ENCODE measurements around the gene TLE4.

Gene TLE4

DNA sequence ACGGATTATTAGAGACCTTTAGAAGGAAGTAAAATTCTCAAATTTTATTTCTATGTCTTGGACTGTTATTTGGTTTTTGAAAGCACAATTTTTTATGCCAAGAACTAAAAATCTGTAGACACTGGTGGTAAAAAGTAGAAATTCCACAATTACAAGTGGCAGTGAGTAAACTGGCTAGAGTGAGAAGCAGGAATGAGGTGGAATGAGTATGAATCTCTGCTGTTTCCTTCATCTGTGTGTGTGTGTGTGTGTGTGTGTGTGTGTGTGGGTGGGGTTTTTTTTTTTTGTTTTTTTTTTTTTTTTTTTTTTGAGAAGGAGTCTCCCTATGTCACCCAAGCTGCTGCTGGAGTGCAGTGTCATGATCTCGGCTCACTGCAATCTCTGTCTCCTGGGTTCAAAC lies 94.2 kb downstream of the TLE4 start:
- in situ Hi-C loops (cut with HindIII; ENCODE audit: low pct_ligation_motif_present, low sequenced_read_pairs) = no loop called here
- TF ChIP-seq CTCF (IDR thresholded peaks at IDR 0.05; ENCODE audit: low read depth, low read length, missing control alignments) = no peak
- Histone ChIP-seq H3K27me3 (replicated peaks) (no peaks in the 10 kb centered on the region), H3K27ac (no peak overlapping the region), H3K4me3 (ENCODE audit: low read depth, low read length) (no peak overlapping the region), H3K36me3 (replicated peaks) (no peaks in the 10 kb centered on the region)
- no peak for DNase-seq

DNA sequence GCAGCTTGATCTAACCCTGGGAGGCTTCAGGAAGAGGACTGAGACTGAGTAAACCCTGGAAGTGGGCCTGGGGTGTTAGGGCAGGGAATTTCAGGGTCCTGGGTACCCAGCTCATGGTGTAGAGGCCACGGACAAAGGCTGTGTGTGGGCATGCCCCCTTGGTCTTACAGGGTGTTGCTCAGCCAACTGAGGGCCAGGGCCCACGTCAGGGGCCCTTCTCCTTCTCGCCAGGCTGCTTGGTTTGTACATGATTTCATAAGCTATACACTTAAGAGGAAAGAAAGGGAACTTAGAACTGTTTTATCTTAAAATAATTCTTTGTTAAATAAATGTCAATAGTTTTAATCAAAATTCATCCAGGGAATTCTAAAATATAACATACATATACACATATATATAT lies 95.4 kb downstream of the TLE4 start:
- DNase-seq = no peak
- no peak for TF ChIP-seq CTCF (IDR thresholded peaks at IDR 0.05; ENCODE audit: low read depth, low read length, missing control alignments)
- Histone ChIP-seq H3K36me3 (replicated peaks) (no peaks in the 10 kb centered on the region), H3K4me3 (ENCODE audit: low read depth, low read length) (no peak overlapping the region), H3K27me3 (replicated peaks) (no peaks in the 10 kb centered on the region), H3K27ac (no peak overlapping the region)
- in situ Hi-C loops (cut with HindIII; ENCODE audit: low pct_ligation_motif_present, low sequenced_read_pairs) = no loop called here

GRCh38 chr9:79667817-79668436 lies 96.2 kb downstream of the TLE4 start:
- H3K36me3 ChIP-seq (replicated peaks) = no peaks in the 10 kb centered on the region
- no peaks in the 10 kb centered on the region for H3K27me3 ChIP-seq (replicated peaks)
- H3K27ac ChIP-seq = no peak overlapping the region
- no peak overlapping the region for H3K4me3 ChIP-seq (ENCODE audit: low read depth, low read length)
- no peak for TF ChIP-seq CTCF (IDR thresholded peaks at IDR 0.05; ENCODE audit: low read depth, low read length, missing control alignments)
- DNase-seq = no peak
- in situ Hi-C loops (cut with HindIII; ENCODE audit: low pct_ligation_motif_present, low sequenced_read_pairs) = no loop called here

DNA sequence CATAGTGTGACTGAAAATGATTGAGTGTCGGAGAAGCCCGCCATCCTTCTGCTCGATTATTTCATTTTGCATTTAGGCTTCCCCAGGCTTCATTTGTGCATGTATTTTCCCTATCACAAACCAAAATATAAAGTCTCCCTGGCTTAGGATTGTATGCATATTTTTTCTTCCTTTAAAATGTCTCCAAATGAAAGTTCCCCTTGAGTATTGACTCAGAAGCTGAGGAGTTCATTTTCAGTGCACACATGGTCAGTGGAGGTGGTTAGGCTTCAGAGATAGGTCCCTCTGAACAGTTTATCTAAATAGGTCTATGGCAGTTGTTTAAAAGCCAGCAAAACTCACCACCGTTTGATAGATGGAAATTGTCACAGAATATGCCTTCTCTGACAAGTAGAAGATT lies 97.2 kb downstream of the TLE4 start:
- in situ Hi-C loops (cut with HindIII; ENCODE audit: low pct_ligation_motif_present, low sequenced_read_pairs) = no loop called here
- no peak for TF ChIP-seq CTCF (IDR thresholded peaks at IDR 0.05; ENCODE audit: low read depth, low read length, missing control alignments)
- Histone ChIP-seq H3K36me3 (replicated peaks) (no peaks in the 10 kb centered on the region), H3K27me3 (replicated peaks) (no peaks in the 10 kb centered on the region), H3K27ac (no peak overlapping the region), H3K4me3 (ENCODE audit: low read depth, low read length) (no peak overlapping the region)
- no peak for DNase-seq

DNA sequence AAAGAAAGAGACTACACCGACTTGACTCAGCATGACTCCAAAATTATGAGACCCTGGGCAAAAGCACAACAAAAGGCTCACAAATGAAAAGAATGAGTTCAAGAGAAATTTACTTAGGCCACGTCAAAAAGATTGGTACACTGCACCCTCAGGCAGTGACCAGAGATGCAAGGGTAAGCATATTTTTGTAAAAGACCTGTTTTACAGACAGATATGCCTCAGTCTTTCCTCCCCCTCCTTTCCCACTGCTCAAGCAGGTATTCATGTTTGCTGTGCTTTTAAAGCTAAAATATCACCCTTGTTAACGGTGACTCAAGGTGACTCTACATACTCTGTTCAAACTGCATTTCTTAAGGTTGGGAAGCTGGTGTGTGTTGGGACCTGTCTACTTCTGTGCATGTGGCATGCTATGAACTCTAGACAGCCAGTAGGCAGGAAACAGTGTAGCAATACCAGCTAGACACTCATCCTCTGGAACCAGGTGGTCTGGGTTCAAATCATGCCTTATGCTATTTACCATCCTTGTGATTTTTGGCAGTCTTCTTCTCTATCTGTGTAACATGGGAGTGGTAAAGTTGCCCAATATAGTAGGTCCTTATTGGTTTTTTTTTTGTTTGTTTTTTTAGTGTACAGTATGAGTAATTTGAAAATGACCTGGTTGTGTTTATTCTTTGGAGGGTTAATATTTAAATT lies 98.7 kb downstream of the TLE4 start:
- in situ Hi-C loops (cut with HindIII; ENCODE audit: low pct_ligation_motif_present, low sequenced_read_pairs) = no loop called here
- TF ChIP-seq CTCF (IDR thresholded peaks at IDR 0.05; ENCODE audit: low read depth, low read length, missing control alignments) = no peak
- DNase-seq = no peak
- no peaks in the 10 kb centered on the region for H3K36me3 ChIP-seq (replicated peaks)
- no peak overlapping the region for H3K4me3 ChIP-seq (ENCODE audit: low read depth, low read length)
- H3K27me3 ChIP-seq (replicated peaks) = no peaks in the 10 kb centered on the region
- H3K27ac ChIP-seq = no peak overlapping the region

- Histone ChIP-seq H3K36me3 (replicated peaks) (no peaks in the 10 kb centered on the region), H3K4me3 (ENCODE audit: low read depth, low read length) (no peak overlapping the region), H3K27me3 (replicated peaks) (no peaks in the 10 kb centered on the region), H3K27ac (no peak overlapping the region)
- TF ChIP-seq CTCF (IDR thresholded peaks at IDR 0.05; ENCODE audit: low read depth, low read length, missing control alignments) = no peak
- DNase-seq = no peak
- in situ Hi-C loops (cut with HindIII; ENCODE audit: low pct_ligation_motif_present, low sequenced_read_pairs) = no loop called here
Observed at GRCh38 chr9:79671558-79671957, 99.8 kb downstream of the TLE4 start.
